ENCODE data around the gene LPCAT4. TPM values are rescaled to one million over a fixed set of nuclear protein-coding genes. Genes with fewer than 3 reads are reported as not detected.

The LPCAT4 gene, protein sequence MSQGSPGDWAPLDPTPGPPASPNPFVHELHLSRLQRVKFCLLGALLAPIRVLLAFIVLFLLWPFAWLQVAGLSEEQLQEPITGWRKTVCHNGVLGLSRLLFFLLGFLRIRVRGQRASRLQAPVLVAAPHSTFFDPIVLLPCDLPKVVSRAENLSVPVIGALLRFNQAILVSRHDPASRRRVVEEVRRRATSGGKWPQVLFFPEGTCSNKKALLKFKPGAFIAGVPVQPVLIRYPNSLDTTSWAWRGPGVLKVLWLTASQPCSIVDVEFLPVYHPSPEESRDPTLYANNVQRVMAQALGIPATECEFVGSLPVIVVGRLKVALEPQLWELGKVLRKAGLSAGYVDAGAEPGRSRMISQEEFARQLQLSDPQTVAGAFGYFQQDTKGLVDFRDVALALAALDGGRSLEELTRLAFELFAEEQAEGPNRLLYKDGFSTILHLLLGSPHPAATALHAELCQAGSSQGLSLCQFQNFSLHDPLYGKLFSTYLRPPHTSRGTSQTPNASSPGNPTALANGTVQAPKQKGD
- 118 and 200 TPM in 2 replicates for total RNA-seq (2011; cell fraction: chromatin; rRNA removed; ENCODE audit: low replicate concordance)
- total RNA-seq (2011; cell fraction: nucleolus; rRNA removed), result 112 and 118 TPM in 2 replicates
- total RNA-seq (2011; cell fraction: nucleoplasm; rRNA removed), result 109 and 112 TPM in 2 replicates
- total RNA-seq (2014; rRNA removed) (7.3 and 12.4 TPM in 2 replicates), total RNA-seq (2014; rRNA removed; fragmentation: Illumina TruSeq; extraction: Trizol) (7.7 and 10.8 TPM in 2 replicates), total RNA-seq (2015; rRNA removed; fragmentation: Illumina TruSeq; extraction: Trizol) (13.3 and 14.4 TPM in 2 replicates), total RNA-seq (2021) (29.2 and 29.6 TPM in 2 replicates), polyA plus RNA-seq (2011; rRNA removed) (27.5 and 48.2 TPM in 2 replicates), polyA plus RNA-seq (2014; fragmentation: Illumina TruSeq; extraction: Trizol) (27.2 and 34.3 TPM in 2 replicates), polyA plus RNA-seq (2014; fragmentation: Nextera tagmentation; extraction: Ambion mirVana) (10 to 100 TPM in 1 of 2 experiments, 1 to 10 TPM in 1; 7.6 to 12.3 TPM), polyA plus RNA-seq (2014; rRNA removed) (28.4 and 32.7 TPM in 2 replicates), polyA minus RNA-seq (2011; rRNA and poly(A)+ RNA removed) (8.1 and 10.2 TPM in 2 replicates), Bru-seq, nascent RNA (percentile 73 among the genes with signal in this experiment), BruChase-seq, experiment 1, labeled RNA remaining after a 2-hour chase (percentile 62 among the genes with signal in this experiment), BruChase-seq, experiment 2, labeled RNA remaining after a 6-hour chase (percentile 69 among the genes with signal in this experiment)
- polyA plus RNA-seq (2011; cell fraction: cytosol; rRNA removed), result 44.1 and 55.3 TPM in 2 replicates
- polyA plus RNA-seq (2011; cell fraction: nucleus; rRNA removed), result 366 and 444 TPM in 2 replicates
- 19.8 and 22.8 TPM in 2 replicates for polyA plus RNA-seq (2012)
- 11.8 and 12.3 TPM in 2 replicates for polyA minus RNA-seq (2011; cell fraction: cytosol; rRNA and poly(A)+ RNA removed)
- polyA minus RNA-seq (2011; cell fraction: nucleus; rRNA and poly(A)+ RNA removed), result 21.3 and 36.0 TPM in 2 replicates
- long read RNA-seq, experiment 1, partial matches to known transcripts, result 16 of 32 reads
- long read RNA-seq, experiment 1, other reads (novel, unspliced or antisense), result 11 of 32 reads
- long read RNA-seq, experiment 2, transcript LPCAT4-201 (14 exons, 2,262 nt), result major isoform, 6 of 11 reads
- long read RNA-seq, experiment 2, partial matches to known transcripts, result 1 of 11 reads
- long read RNA-seq, experiment 2, other reads (novel, unspliced or antisense), result 4 of 11 reads
- long read RNA-seq, experiment 3, partial matches to known transcripts, result 2 of 4 reads
- long read RNA-seq, experiment 3, other reads (novel, unspliced or antisense), result 2 of 4 reads

- no peaks in the 10 kb centered on the region for H4K20me1 ChIP-seq (replicated peaks; ENCODE audit: control insufficient read depth, insufficient read depth, low read length)
- H3K79me2 ChIP-seq (ENCODE audit: control insufficient read depth, insufficient read depth, low read length), result peaks cover 10% of the 10 kb centered on the region; the same call in 2 of the 3 replicates
- DNase-seq (ENCODE audit: extremely low read depth in 1 of 4, low spot score in 3 of 4) (peak; percentile 94 to 95 (median 94)), FAIRE-seq (no peak), ATAC-seq (peak; percentile 95)
- H3K36me3 ChIP-seq (ENCODE audit: control insufficient read depth, insufficient read depth, low read length), result peaks cover 19% of the 10 kb centered on the region; the same call in 2 of the 3 replicates
- BruUV-seq (replicated peaks), result no TSS peak
- H3K4me3 ChIP-seq, result peak within 1 kb of the TSS; percentile 99
- no peaks in the 10 kb centered on the region for H3K9me3 ChIP-seq (replicated peaks; ENCODE audit: control insufficient read depth, insufficient read depth, low read depth, low read length)
- peaks cover 7 to 22% of the 10 kb centered on the region in 2 experiments; a peak in 4 of 5 replicates for H3K4me1 ChIP-seq (replicated peaks in 1 of 2; ENCODE audit: control insufficient read depth in 2 of 2, insufficient read depth in 2 of 2, low read length in 2 of 2)
- H3K27me3 ChIP-seq (ENCODE audit: control insufficient read depth in 2 of 2, insufficient read depth in 2 of 2, low read length in 2 of 2), result no peaks in the 10 kb centered on the region
- ChIA-PET POLR2A (interaction anchor here (0.6 to 2.3 kb wide), 10 partner anchors 9 to 319 kb away, joined by 3 to 10 read pairs (median 4); partner anchors contain the start of gene SLC12A6), CTCF (ENCODE audit: low intra/inter-chr PET ratio) (interaction anchor here (0.9 to 2.0 kb wide), 5 partner anchors 24 to 306 kb away, joined by 3 to 18 read pairs (median 5); partner anchors contain the start of genes NOP10 and NUTM1)
- H3K9ac ChIP-seq (ENCODE audit: insufficient read depth in 1 of 2, low read depth in 2 of 2, low read length in 2 of 2), result peak within 1 kb of the TSS; percentile 78 to 99
- intact Hi-C loops (cut with micrococcal nuclease), result loop anchor here (1.0 to 5.0 kb wide), 5 partner anchors 24 to 305 kb away; partner anchors contain the start of genes KATNBL1, NOP10 and NUTM1
- H3K4me2 ChIP-seq (ENCODE audit: insufficient read depth, low read length), result peak within 1 kb of the TSS; percentile 88
- in situ Hi-C loops (cut with MboI), result loop anchor here (10.0 kb wide), 1 partner anchor 303 kb away; no protein-coding TSS in a partner anchor
- peak within 1 kb of the TSS; percentile 100 for H2AFZ ChIP-seq (ENCODE audit: low read depth, low read length)
- 1% methylated on average over 35 of the region's 80 CpGs for WGBS (ENCODE audit: insufficient coverage, low coverage, missing lambda C conversion rate)
- peak within 1 kb of the TSS; percentile 91 for H3K27ac ChIP-seq (ENCODE audit: extremely low read depth, low read depth, low read length)
- no peaks in the 10 kb centered on the region for H3K9me1 ChIP-seq (ENCODE audit: control insufficient read depth, insufficient read depth, low read length)
- TF ChIP-seq ZNF561 (CRISPR knock-in tag; conservative IDR thresholded peaks at IDR 0.05) (no peak), POLR2AphosphoS5 (IDR thresholded peaks at IDR 0.05; ENCODE audit: control insufficient read depth, insufficient read depth, low read depth, low read length) (peak; percentile 52; the same call in 1 of the 2 replicates), RBBP5 (IDR thresholded peaks at IDR 0.05; ENCODE audit: borderline replicate concordance, insufficient read depth, low read length, poor library complexity, severe bottlenecking) (no peak), SRSF3 (IDR thresholded peaks at IDR 0.05; ENCODE audit: insufficient read depth, low read length) (no peak), SMARCA5 (IDR thresholded peaks at IDR 0.05) (peak; percentile 75; the same call in 1 of the 2 replicates), STAG1 (CRISPR knock-in tag; IDR thresholded peaks at IDR 0.05; ENCODE audit: borderline replicate concordance) (peak; percentile 70), PTRF (tag; IDR thresholded peaks at IDR 0.05) (no peak)
- TF ChIP-seq, protein P1, sequence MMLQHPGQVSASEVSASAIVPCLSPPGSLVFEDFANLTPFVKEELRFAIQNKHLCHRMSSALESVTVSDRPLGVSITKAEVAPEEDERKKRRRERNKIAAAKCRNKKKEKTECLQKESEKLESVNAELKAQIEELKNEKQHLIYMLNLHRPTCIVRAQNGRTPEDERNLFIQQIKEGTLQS (IDR thresholded peaks at IDR 0.05), result no peak
- TF ChIP-seq, protein P1 (CRISPR knock-in tag; conservative IDR thresholded peaks at IDR 0.05), result no peak
Measured at GRCh38 chr15:34367101-34368081, at the start of gene LPCAT4. LPCAT4 (minus strand) TSS chr15:34367196; CDS start chr15:34367100, 96 bp downstream.

Measured in K562 (cell line).